ENCODE measurements around the gene LSM5. TPM values are rescaled to one million over a fixed set of nuclear protein-coding genes. Genes with fewer than 3 reads are reported as not detected.

The LSM5 gene
- total RNA-seq = 30.7 TPM

DNA sequence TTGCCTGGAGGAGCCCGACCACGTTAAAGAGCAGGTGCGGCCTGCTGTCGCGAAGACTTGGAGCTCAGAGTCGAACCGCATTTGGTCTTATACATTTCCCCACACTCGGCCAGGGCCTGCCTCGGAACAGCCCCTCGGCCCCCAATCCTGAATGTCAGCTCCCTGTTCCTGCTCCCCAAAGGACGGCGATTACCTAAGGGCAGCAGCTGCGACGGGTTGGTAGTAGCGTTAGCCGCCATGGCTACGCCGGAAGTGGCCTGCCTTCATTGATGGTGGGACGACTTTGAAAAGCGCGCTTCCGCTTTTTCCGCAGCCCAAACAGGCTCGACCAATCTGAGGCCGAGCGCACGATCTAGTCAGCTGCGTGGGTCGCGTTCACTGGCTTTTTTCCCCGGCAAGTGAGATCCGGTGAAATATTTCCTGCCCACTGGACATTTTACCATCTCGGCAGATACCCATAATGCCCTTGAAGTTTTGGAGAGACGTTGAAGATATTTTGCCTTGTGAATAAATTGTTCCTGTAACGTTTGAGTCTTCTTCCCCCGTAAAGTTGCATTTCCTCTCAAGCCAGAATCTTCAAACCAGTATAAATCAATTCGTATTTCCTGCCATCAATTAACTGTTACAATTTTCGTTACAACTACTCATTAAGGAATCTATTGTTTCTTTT, at the start of gene LSM5:
TSS of gene LSM5 (minus strand) at position 254 of the 670 bp plus-strand sequence. CDS start at position 239, 15 bp downstream.

DNA sequence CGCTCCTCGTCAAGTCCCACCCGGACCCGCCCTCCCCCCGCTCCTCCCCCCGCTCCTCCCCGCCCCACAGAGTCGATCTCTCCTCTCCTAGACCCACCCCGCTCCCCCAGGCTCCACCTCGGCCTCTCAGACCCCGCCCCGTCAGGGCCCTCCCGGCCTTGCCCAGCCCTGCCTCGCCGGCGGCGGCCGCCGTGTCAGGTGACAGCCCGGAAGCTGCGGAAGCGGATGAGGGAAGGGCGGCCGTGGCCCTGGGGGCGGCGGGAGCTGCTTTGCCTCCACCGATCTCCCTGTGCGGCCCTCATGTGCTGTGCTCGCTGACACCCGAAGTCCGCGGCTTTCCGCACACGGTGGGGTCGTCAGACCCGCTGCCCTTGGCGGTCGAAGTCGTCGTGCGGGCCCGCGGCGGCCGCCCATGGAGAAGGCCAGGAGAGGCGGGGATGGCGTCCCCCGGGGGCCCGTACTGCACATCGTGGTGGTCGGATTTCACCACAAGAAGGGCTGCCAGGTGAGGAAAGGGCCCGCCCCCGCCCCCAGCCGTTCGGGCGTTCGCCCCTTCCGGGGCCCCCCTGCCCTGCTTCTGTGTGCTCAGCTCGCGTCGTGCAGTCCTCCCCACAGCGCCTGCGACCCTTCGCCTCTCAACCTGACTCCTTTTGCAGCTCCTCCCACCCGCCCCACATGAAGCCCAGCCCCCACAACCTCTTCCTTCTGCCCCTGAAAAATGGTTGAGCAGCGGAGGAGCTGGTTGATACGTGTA, 5.3 kb upstream of the LSM5 start, which contains the start of gene AVL9:
TSS of gene AVL9 (plus strand) at position 192 of the 754 bp plus-strand sequence. CDS start at position 413, 221 bp downstream.

Other genes with a start within 250 kb of the LSM5 start
- gene AVL9, start 5.1 kb upstream of the LSM5 start, total RNA-seq = 70.8 TPM

All from diencephalon (tissue), 1 donor.